Measurements from ENCODE around the gene TFB1M. TPM values are rescaled to one million over a fixed set of nuclear protein-coding genes. Genes with fewer than 3 reads are reported as not detected.

Gene TFB1M
- total and polyA plus RNA-seq, 9 donors = 6.7 to 18.5 (median 14.6) TPM

DNA sequence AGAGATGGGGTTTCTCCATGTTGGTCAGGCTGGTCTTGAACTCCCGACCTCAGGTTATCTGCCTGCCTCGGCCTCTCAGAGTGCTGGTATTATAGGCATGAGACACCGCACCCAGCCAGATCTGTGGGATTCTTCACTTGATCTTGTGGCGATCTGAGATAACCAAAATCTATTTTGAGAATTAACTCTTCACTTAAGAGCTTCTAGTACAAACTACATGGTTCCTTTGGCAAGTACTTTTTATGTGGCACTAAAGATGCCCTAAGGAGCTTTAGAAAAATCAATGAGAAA lies 37.8 kb upstream of the TFB1M start:
- intact Hi-C loops (cut with DNase I) = no loop called here

GRCh38 chr6:155351273-155352129 lies 37.2 kb upstream of the TFB1M start:
- no peak overlapping the region for H3K4me3 ChIP-seq
- no peaks in the 10 kb centered on the region for H3K4me1 ChIP-seq (ENCODE audit: insufficient read depth)
- TF ChIP-seq POLR2A (IDR thresholded peaks at IDR 0.05) = no peak
- TF ChIP-seq CTCF (IDR thresholded peaks at IDR 0.05) = no peak
- TF ChIP-seq EP300 (IDR thresholded peaks at IDR 0.05) = no peak
- 88 to 92% (median 89%) methylated on average over 5 of the region's 5 CpGs for WGBS, 3 donors
- intact Hi-C loops (cut with DNase I) = no loop called here
- no peaks in the 10 kb centered on the region for H3K9me3 ChIP-seq
- H3K27ac ChIP-seq = no peak overlapping the region
- no peaks in the 10 kb centered on the region for H3K36me3 ChIP-seq
- H3K27me3 ChIP-seq = no peaks in the 10 kb centered on the region
- DNase-seq = no peak

More for the DNA sequence above, 37.8 kb upstream of the TFB1M start:
- Histone ChIP-seq H3K4me1 (ENCODE audit: insufficient read depth) (no peaks in the 10 kb centered on the region), H3K9me3 (no peaks in the 10 kb centered on the region), H3K27ac (no peak overlapping the region), H3K4me3 (no peak overlapping the region), H3K36me3 (no peaks in the 10 kb centered on the region), H3K27me3 (no peaks in the 10 kb centered on the region)
- DNase-seq = no peak
- WGBS, 3 donors = 84 to 93% (median 86%) methylated on average over 4 of the region's 4 CpGs
- TF ChIP-seq EP300 (IDR thresholded peaks at IDR 0.05) (no peak), POLR2A (IDR thresholded peaks at IDR 0.05) (no peak), CTCF (IDR thresholded peaks at IDR 0.05) (no peak)

DNA sequence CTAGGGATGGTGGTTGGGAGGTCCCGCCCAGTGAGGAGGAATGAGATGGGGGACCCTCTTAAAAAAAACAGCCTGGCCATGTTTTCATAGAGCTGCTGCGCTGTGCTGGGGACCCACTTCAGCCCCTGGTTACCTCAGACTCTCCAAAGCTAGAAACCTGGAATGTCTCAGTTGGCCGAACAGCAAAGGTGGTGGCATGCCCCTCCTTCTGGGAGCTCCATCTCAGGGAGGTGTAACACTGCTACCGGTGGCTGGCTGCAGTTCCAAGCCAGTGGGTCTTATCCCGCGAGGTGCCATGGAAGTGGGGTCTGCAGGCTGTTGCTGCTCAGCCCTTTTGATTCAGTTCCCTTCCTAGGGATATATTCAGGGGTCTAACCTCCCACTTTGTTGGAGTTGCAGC lies 35.7 kb upstream of the TFB1M start:
- Histone ChIP-seq H3K4me1 (ENCODE audit: insufficient read depth) (no peaks in the 10 kb centered on the region), H3K9me3 (no peaks in the 10 kb centered on the region), H3K4me3 (no peak overlapping the region), H3K27me3 (no peaks in the 10 kb centered on the region), H3K36me3 (no peaks in the 10 kb centered on the region), H3K27ac (no peak overlapping the region)
- intact Hi-C loops (cut with DNase I) = no loop called here
- DNase-seq = no peak
- TF ChIP-seq POLR2A (IDR thresholded peaks at IDR 0.05) (no peak), EP300 (IDR thresholded peaks at IDR 0.05) (no peak), CTCF (IDR thresholded peaks at IDR 0.05) (no peak)
- 84 to 94% (median 91%) methylated on average over 5 to 6 of the region's 6 CpGs for WGBS, 3 donors

GRCh38 chr6:155349129-155349528 lies 34.8 kb upstream of the TFB1M start:
- no peaks in the 10 kb centered on the region for H3K4me1 ChIP-seq (ENCODE audit: insufficient read depth)
- WGBS, 3 donors = 94 to 97% (median 97%) methylated on average over 2 of the region's 2 CpGs

More at GRCh38 chr6:155349129-155349528, 34.8 kb upstream of the TFB1M start:
- Histone ChIP-seq H3K9me3 (no peaks in the 10 kb centered on the region), H3K27me3 (no peaks in the 10 kb centered on the region), H3K4me3 (no peak overlapping the region), H3K27ac (no peak overlapping the region), H3K36me3 (no peaks in the 10 kb centered on the region)
- no peak for DNase-seq
- TF ChIP-seq EP300 (IDR thresholded peaks at IDR 0.05) (no peak), CTCF (IDR thresholded peaks at IDR 0.05) (no peak), POLR2A (IDR thresholded peaks at IDR 0.05) (no peak)
- intact Hi-C loops (cut with DNase I) = no loop called here

Measured in ovary (tissue), 9 donors.